HUDEP-2 (cell line): ENCODE data around the gene MST1.

Source experiments
- DNase-seq, 76 experiments: peaks; one replicate each; lab custom pipeline; 2025; ENCODE audit not compliant: unreplicated experiment in 76 of 76; lab: John Stamatoyannopoulos, UW

The MST1 gene

GRCh38 chr3:49639551-49639950 lies 49.7 kb downstream of the MST1 start:
- DNase-seq, result no peak

GRCh38 chr3:49638445-49638844 lies 50.8 kb downstream of the MST1 start:
- peak in 28 of 76 experiments; percentile 4 to 49 (median 17) for DNase-seq

- no peak for DNase-seq
These were observed 52.2 kb downstream of the MST1 start for GRCh38 chr3:49636883-49637609.

- DNase-seq, result no peak
These were observed 54.5 kb downstream of the MST1 start for GRCh38 chr3:49634736-49635135.
